Subcutaneous adipose tissue (tissue), 4 donors: ENCODE data around the gene SEPTIN11. TPM values are rescaled to one million over a fixed set of nuclear protein-coding genes. Genes with fewer than 3 reads are reported as not detected.

Source experiments
- total RNA-seq, 4 donors: library from RNA; depleted of rRNA; stranded (reverse); fragments of >200 nt; gene quantifications; one replicate each; pipeline ENCODE4 v1.1.0, GENCODE V29; 2016
- TF ChIP-seq, protein P1 (sequence below): fragments of 450-650 bp; IDR thresholded peaks from one replicate; pipeline ENCODE4 v1.5.1; 2016; ENCODE audit warnings: low read depth, mild to moderate bottlenecking, control low read depth, antibody characterized with exemption, moderate library complexity

Gene SEPTIN11
- total RNA-seq, 4 donors from 2014 or later: 323 to 398 (median 349) TPM

- TF ChIP-seq, protein P1, sequence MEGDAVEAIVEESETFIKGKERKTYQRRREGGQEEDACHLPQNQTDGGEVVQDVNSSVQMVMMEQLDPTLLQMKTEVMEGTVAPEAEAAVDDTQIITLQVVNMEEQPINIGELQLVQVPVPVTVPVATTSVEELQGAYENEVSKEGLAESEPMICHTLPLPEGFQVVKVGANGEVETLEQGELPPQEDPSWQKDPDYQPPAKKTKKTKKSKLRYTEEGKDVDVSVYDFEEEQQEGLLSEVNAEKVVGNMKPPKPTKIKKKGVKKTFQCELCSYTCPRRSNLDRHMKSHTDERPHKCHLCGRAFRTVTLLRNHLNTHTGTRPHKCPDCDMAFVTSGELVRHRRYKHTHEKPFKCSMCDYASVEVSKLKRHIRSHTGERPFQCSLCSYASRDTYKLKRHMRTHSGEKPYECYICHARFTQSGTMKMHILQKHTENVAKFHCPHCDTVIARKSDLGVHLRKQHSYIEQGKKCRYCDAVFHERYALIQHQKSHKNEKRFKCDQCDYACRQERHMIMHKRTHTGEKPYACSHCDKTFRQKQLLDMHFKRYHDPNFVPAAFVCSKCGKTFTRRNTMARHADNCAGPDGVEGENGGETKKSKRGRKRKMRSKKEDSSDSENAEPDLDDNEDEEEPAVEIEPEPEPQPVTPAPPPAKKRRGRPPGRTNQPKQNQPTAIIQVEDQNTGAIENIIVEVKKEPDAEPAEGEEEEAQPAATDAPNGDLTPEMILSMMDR: no peak
Observed at GRCh38 chr4:76982638-76983584, 33.4 kb downstream of the SEPTIN11 start.

DNA sequence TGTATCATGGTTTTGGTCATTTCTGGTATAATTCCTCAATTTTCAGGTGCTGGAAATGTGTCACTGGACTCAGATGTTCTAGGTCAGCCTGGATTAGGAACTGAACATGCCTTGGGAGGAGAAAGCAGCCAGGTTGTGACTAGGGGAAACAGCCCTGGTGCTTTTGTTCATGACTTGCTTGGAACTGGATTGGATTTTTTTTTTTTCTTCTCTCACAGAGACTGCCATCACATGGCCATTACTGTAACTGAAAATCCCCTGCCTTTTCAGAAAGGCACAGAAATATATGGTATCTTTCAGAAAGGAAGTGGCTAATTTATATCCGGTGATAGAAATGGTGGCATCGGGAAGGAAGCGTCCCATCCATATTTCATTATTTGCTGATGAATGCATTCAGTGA is 34.6 kb downstream of the SEPTIN11 start:
- TF ChIP-seq, protein P1: no peak

DNA sequence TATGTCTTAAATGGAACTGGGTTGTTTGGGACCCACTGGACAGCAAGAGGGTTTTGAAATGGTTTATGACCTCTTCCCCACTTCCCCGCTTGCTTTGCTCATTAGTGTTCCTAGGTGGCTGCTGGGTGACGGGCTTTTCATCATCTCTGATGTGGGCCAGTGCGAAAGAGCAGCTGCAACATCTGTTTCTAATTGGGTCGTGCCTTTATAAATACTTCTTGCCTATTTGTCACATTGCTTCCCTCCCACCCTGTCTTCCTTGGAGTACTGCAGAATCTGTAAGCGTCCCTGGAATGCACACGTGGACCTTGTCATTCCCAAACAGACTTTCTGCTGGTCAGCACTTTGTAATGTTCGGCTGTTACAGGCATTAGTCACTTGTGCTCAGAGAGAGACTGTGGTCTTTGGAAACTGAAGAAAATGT is 35.2 kb downstream of the SEPTIN11 start:
- TF ChIP-seq, protein P1: no peak

GRCh38 chr4:76987153-76987591 is 37.6 kb downstream of the SEPTIN11 start:
- TF ChIP-seq, protein P1: no peak

DNA sequence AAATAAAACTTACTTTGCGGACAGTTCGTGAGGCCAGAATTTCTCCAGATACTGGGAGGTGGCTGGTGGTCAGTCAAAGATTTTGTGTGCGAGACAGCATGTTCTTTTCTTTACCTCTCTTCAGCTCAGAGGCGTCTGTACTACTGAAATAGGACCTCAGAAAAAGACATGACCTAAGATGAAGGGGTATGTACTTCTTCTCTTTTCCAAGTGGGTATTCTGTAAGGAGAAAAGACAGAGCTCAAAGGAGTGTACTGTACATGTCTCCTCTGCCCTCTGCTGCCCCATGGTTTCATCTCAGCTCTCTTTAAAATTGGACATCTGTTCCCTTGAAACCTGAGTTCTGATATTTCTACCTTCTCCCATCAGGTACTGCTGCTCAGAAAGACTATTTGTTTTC is 38.1 kb downstream of the SEPTIN11 start:
- TF ChIP-seq, protein P1: no peak

DNA sequence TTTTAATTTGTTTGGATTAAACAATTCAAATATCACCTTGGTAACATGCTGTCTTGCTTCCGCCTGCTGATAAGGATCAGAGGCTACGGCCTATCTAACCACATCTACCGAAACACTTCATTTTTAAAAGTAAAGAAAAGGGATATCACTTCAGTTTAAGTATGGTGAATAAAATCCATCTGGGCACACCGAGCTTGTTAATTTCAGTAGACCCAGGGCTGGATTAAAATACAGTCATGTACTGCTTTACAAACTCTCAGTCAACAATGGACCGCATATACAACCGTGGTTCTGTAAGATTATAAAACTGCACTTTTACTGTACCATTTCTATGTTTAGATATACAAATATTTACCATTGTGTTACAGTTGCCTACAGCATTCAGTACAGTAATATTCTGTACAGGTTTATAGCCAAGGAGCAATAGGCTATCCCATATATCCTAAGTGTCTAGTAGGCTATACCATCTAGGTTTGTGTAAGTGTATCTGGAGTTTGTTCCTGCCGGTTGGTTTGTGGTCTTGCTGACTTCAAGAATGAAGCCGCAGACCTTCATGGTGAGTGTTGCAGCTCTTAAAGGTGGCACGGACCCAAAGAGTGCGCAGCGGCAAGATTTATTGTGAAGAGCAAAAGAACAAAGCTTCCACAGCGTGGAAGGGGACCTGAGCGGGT is 40.0 kb downstream of the SEPTIN11 start:
- TF ChIP-seq, protein P1: no peak
